HEK293 (cell line): ENCODE data around the gene DPP6.

Experiments used
- CTCF ChIA-PET: fragments of 350-600 bp; formaldehyde crosslinking; extraction: SDS; loops from one replicate; lab custom pipeline; 2021; ENCODE audit warnings: antibody characterized with exemption; lab: Yijun Ruan, JAX
- POLR2A ChIA-PET: fragments of 300-600 bp; formaldehyde crosslinking; extraction: SDS; loops from one replicate; lab custom pipeline; 2020; ENCODE audit warnings: antibody characterized with exemption, inconsistent platforms; lab: Yijun Ruan, JAX
- H3K27ac ChIP-seq: fragments of 200-500 bp; sonication (Bioruptor generic); 2 replicates; pipeline ENCODE4 v1.5.1; 2014; ENCODE audit warnings: low read depth, low read length, control low read depth, inconsistent platforms; ENCODE audit errors: extremely low read depth
- H3K36me3 ChIP-seq, 2 experiments: fragments of 200-500 bp in 1 of 2; sonication (Bioruptor generic) in 1 of 2; 1 replicate in 1 of 2; 2 replicates in 1 of 2; pipeline ENCODE4 v1.5.1; 2014 to 2017; ENCODE audit warnings: inconsistent platforms in 2 of 2, low read length in 2 of 2; ENCODE audit not compliant: control insufficient read depth in 2 of 2, insufficient read depth in 1 of 2
- H3K4me1 ChIP-seq: fragments of 200-500 bp; sonication (Bioruptor generic); 2 replicates; pipeline ENCODE4 v1.5.1; 2014; ENCODE audit warnings: mild to moderate bottlenecking, low read length, inconsistent platforms; ENCODE audit not compliant: control insufficient read depth, insufficient read depth
- H3K4me3 ChIP-seq: 2 replicates; pipeline ENCODE4 v1.5.1; 2011; ENCODE audit warnings: low read depth, mild to moderate bottlenecking, control low read depth, low read length, moderate library complexity
- H3K9me3 ChIP-seq: fragments of 200-500 bp; sonication (Bioruptor generic); 2 replicates; pipeline ENCODE4 v1.5.1; 2014; ENCODE audit warnings: low read depth, low read length, inconsistent platforms; ENCODE audit not compliant: control insufficient read depth, insufficient read depth
- HOXD13 ChIP-seq: sonication (generic); formaldehyde crosslinking; IDR thresholded peaks from 2 replicates; pipeline ENCODE4 v1.8.0; 2022; ENCODE audit warnings: missing genetic modification reagents, borderline replicate concordance
- SP2 ChIP-seq: fragments of 450-650 bp; formaldehyde crosslinking; IDR thresholded peaks from 2 replicates; pipeline ENCODE4 v1.5.1; 2016; ENCODE audit warnings: missing biosample characterization, missing genetic modification characterization
- TSHZ1 ChIP-seq: fragments of 450-650 bp; formaldehyde crosslinking; IDR thresholded peaks from 2 replicates; pipeline ENCODE4 v1.5.1; 2016; ENCODE audit warnings: missing biosample characterization, missing genetic modification characterization, borderline replicate concordance
- ZFP3 ChIP-seq: fragments of 450-650 bp; formaldehyde crosslinking; IDR thresholded peaks from 2 replicates; pipeline ENCODE4 v1.5.1; 2016; ENCODE audit warnings: low read depth, missing biosample characterization, missing genetic modification characterization
- ZNF112 ChIP-seq: fragments of 450-650 bp; formaldehyde crosslinking; IDR thresholded peaks from 2 replicates; pipeline ENCODE4 v1.5.0; 2017; ENCODE audit warnings: missing biosample characterization, missing genetic modification characterization
- ZNF146 ChIP-seq: fragments of 450-650 bp; formaldehyde crosslinking; IDR thresholded peaks from 2 replicates; pipeline ENCODE4 v1.5.1; 2016; ENCODE audit warnings: missing biosample characterization, missing genetic modification characterization
- ZNF274 ChIP-seq, 2 experiments: fragments of 200-500 bp in 1 of 2; fragments of 450-650 bp in 1 of 2; sonication (Bioruptor generic) in 1 of 2; formaldehyde crosslinking in 1 of 2; IDR thresholded peaks; 2 replicates each; pipeline versions ENCODE4 v1.5.1 to v1.6.1; 2014 to 2016; ENCODE audit warnings: borderline replicate concordance in 1 of 2, inconsistent platforms in 1 of 2, low read length in 1 of 2, missing biosample characterization in 1 of 2, missing genetic modification characterization in 1 of 2
- ZNF514 ChIP-seq: fragments of 450-650 bp; formaldehyde crosslinking; IDR thresholded peaks from 2 replicates; pipeline ENCODE4 v1.5.1; 2016; ENCODE audit warnings: missing biosample characterization, missing genetic modification characterization
- ZNF623 ChIP-seq: fragments of 450-650 bp; formaldehyde crosslinking; IDR thresholded peaks from 2 replicates; pipeline ENCODE4 v1.5.1; 2016; ENCODE audit warnings: missing biosample characterization, missing genetic modification characterization
- ZNF701 ChIP-seq: fragments of 450-650 bp; formaldehyde crosslinking; IDR thresholded peaks from 2 replicates; pipeline ENCODE4 v1.5.1; 2016; ENCODE audit warnings: missing biosample characterization, missing genetic modification characterization
- ZNF777 ChIP-seq: fragments of 450-650 bp; formaldehyde crosslinking; IDR thresholded peaks from 2 replicates; pipeline ENCODE4 v1.5.1; 2017; ENCODE audit warnings: missing biosample characterization, missing genetic modification characterization, borderline replicate concordance
- ZSCAN5A ChIP-seq: fragments of 450-650 bp; formaldehyde crosslinking; IDR thresholded peaks from 2 replicates; pipeline ENCODE4 v1.5.1; 2016; ENCODE audit warnings: missing biosample characterization, missing genetic modification characterization
- TF ChIP-seq, protein P1 (sequence below): fragments of 450-650 bp; formaldehyde crosslinking; IDR thresholded peaks from 2 replicates; pipeline ENCODE4 v1.5.1; 2017; ENCODE audit warnings: missing biosample characterization, mild to moderate bottlenecking, missing genetic modification characterization, moderate library complexity
- TF ChIP-seq, protein P2 (sequence below): fragments of 450-650 bp; formaldehyde crosslinking; IDR thresholded peaks from 2 replicates; pipeline ENCODE4 v1.5.1; 2016; ENCODE audit warnings: missing biosample characterization, missing genetic modification characterization
- TF ChIP-seq, protein P3 (sequence below): fragments of 450-650 bp; formaldehyde crosslinking; IDR thresholded peaks from 2 replicates; pipeline ENCODE4 v1.5.1; 2017; ENCODE audit warnings: missing biosample characterization, missing genetic modification characterization

DPP6 gene

DNA sequence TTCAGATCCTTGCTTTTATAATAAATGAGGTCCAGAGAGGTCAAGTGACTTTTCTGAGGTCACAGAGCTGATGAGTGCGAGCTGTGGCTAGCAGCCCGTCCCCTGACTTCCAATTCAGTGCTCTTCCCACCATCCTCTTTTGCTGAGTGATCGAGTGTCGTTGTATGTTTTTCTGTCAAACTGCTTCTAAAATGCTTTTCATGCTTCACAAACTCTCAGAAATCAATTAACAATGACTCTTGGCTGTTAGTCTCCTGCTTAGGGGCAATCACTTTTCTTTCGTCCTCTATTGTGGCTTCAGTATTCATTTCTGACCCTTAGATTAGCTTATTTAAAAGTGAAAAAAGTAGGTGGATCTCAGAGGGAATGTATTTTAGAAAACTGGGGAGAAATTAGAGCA, 423.7 kb downstream of the DPP6 start:
- Histone ChIP-seq H3K4me1 (no peaks in the 10 kb centered on the region), H3K36me3 (no peaks in the 10 kb centered on the region), H3K27ac (no peak overlapping the region), H3K4me3 (no peak overlapping the region), H3K9me3 (no peaks in the 10 kb centered on the region)
- ChIA-PET CTCF (no interaction called here), POLR2A (no interaction called here)
- no peak for TF ChIP-seq ZNF274 (IDR thresholded peaks at IDR 0.05; ENCODE audit: low read length)
- TF ChIP-seq ZNF274 (tag by site-specific recombination; IDR thresholded peaks at IDR 0.05; ENCODE audit: borderline replicate concordance) = no peak
- TF ChIP-seq SP2 (tag by site-specific recombination) = no peak
- TF ChIP-seq ZNF701 (tag by site-specific recombination) = no peak

GRCh38 chr7:154480817-154481216, 428.6 kb downstream of the DPP6 start:
- TF ChIP-seq ZNF146 (tag by site-specific recombination) = no peak
- TF ChIP-seq HOXD13 (CRISPR knock-in tag) = no peak
- Histone ChIP-seq H3K4me3 (no peak overlapping the region), H3K27ac (no peak overlapping the region), H3K36me3 (no peaks in the 10 kb centered on the region), H3K9me3 (no peaks in the 10 kb centered on the region), H3K4me1 (no peaks in the 10 kb centered on the region)
- ChIA-PET POLR2A (no interaction called here), CTCF (interaction anchor here (1.0 kb wide), 1 partner anchor 23 kb away, joined by 4 read pairs; no protein-coding TSS in a partner anchor)

DNA sequence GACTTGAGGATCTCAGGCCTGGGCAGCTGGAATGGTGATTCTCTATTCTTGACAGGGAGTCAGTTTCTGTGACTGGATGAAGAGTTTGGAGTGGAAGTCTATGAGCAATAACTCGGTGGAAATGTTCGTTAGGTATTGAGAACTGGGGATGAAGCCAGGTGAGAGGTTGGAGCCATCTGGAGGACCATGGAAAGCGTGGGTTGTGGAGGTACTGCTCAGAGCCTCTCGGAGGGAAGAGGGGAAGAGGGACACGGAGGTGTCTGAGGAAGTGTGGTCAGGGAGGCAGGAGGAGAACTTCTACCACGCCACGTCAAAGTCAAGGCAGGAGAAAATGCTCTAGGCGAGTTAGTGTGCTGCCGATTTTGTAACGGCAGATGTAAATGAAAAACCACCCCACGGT, 430.7 kb downstream of the DPP6 start:
- no peaks in the 10 kb centered on the region for H3K36me3 ChIP-seq
- TF ChIP-seq, protein P1, sequence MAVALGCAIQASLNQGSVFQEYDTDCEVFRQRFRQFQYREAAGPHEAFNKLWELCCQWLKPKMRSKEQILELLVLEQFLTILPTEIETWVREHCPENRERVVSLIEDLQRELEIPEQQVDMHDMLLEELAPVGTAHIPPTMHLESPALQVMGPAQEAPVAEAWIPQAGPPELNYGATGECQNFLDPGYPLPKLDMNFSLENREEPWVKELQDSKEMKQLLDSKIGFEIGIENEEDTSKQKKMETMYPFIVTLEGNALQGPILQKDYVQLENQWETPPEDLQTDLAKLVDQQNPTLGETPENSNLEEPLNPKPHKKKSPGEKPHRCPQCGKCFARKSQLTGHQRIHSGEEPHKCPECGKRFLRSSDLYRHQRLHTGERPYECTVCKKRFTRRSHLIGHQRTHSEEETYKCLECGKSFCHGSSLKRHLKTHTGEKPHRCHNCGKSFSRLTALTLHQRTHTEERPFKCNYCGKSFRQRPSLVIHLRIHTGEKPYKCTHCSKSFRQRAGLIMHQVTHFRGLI (tag by site-specific recombination) = no peak
- TF ChIP-seq ZNF112 (tag by site-specific recombination) (no peak), TSHZ1 (tag by site-specific recombination) (no peak)
- ChIA-PET CTCF (interaction anchor here (0.5 kb wide), 1 partner anchor 21 kb away, joined by 3 read pairs; no protein-coding TSS in a partner anchor), POLR2A (no interaction called here)
- H3K27ac ChIP-seq = no peak overlapping the region
- H3K4me3 ChIP-seq = no peak overlapping the region
- H3K9me3 ChIP-seq = no peaks in the 10 kb centered on the region
- no peaks in the 10 kb centered on the region for H3K4me1 ChIP-seq

- Histone ChIP-seq H3K9me3 (no peaks in the 10 kb centered on the region), H3K4me3 (no peak overlapping the region), H3K27ac (no peak overlapping the region), H3K4me1 (no peaks in the 10 kb centered on the region), H3K36me3 (no peaks in the 10 kb centered on the region)
- CTCF ChIA-PET = no interaction called here
- POLR2A ChIA-PET = no interaction called here
- TF ChIP-seq, protein P1 (tag by site-specific recombination) = no peak
- no peak for TF ChIP-seq ZSCAN5A (tag by site-specific recombination)
- no peak for TF ChIP-seq ZNF274 (IDR thresholded peaks at IDR 0.05; ENCODE audit: low read length)
- no peak for TF ChIP-seq ZNF274 (tag by site-specific recombination; IDR thresholded peaks at IDR 0.05; ENCODE audit: borderline replicate concordance)
- no peak for TF ChIP-seq ZNF623
- TF ChIP-seq ZFP3 (tag by site-specific recombination) = no peak
- TF ChIP-seq ZNF777 (tag by site-specific recombination) = no peak
- TF ChIP-seq ZNF514 (tag by site-specific recombination) = no peak
- TF ChIP-seq, protein P2, sequence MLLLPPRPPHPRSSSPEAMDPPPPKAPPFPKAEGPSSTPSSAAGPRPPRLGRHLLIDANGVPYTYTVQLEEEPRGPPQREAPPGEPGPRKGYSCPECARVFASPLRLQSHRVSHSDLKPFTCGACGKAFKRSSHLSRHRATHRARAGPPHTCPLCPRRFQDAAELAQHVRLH (tag by site-specific recombination) = no peak
- TF ChIP-seq, protein P3, sequence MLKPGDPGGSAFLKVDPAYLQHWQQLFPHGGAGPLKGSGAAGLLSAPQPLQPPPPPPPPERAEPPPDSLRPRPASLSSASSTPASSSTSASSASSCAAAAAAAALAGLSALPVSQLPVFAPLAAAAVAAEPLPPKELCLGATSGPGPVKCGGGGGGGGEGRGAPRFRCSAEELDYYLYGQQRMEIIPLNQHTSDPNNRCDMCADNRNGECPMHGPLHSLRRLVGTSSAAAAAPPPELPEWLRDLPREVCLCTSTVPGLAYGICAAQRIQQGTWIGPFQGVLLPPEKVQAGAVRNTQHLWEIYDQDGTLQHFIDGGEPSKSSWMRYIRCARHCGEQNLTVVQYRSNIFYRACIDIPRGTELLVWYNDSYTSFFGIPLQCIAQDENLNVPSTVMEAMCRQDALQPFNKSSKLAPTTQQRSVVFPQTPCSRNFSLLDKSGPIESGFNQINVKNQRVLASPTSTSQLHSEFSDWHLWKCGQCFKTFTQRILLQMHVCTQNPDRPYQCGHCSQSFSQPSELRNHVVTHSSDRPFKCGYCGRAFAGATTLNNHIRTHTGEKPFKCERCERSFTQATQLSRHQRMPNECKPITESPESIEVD = no peak
These were observed 432.2 kb downstream of the DPP6 start for GRCh38 chr7:154484406-154484805.
